GM23248 (cell line): Measurements from ENCODE around the gene PPP6R3. TPM values are rescaled to one million over a fixed set of nuclear protein-coding genes. Genes with fewer than 3 reads are reported as not detected.

Experiments
- DNase-seq: peaks from one replicate; pipeline ENCODE4 v3.0.0-alpha.2; 2015
- H2AFZ ChIP-seq: fragments of 200-600 bp; sonication (generic); 2 replicates; pipeline ENCODE4 v1.6.1; 2016; ENCODE audit warnings: antibody characterized with exemption
- H3F3A ChIP-seq: fragments of 200-600 bp; sonication (generic); 2 replicates; pipeline ENCODE4 v1.6.1; 2016; ENCODE audit warnings: mild to moderate bottlenecking, antibody characterized with exemption, mixed run types; ENCODE audit not compliant: insufficient read depth
- H3K27ac ChIP-seq: fragments of 200-600 bp; sonication (generic); 2 replicates; pipeline ENCODE4 v1.5.1; 2016; ENCODE audit warnings: mild to moderate bottlenecking
- H3K27me3 ChIP-seq: fragments of 200-600 bp; sonication (generic); replicated peaks from 2 replicates; pipeline ENCODE4 v1.6.1; 2016; ENCODE audit warnings: mild to moderate bottlenecking; ENCODE audit not compliant: insufficient read depth
- H3K36me3 ChIP-seq: fragments of 200-600 bp; sonication (generic); 2 replicates; pipeline ENCODE4 v1.6.1; 2016; ENCODE audit warnings: low read depth, mild to moderate bottlenecking
- H3K4me1 ChIP-seq: fragments of 200-600 bp; sonication (generic); 2 replicates; pipeline ENCODE4 v1.6.1; 2016; ENCODE audit warnings: mild to moderate bottlenecking; ENCODE audit not compliant: insufficient read depth
- H3K4me2 ChIP-seq: fragments of 200-600 bp; sonication (generic); one replicate; pipeline ENCODE4 v1.6.1; 2016; ENCODE audit warnings: mild to moderate bottlenecking; ENCODE audit not compliant: unreplicated experiment
- H3K4me3 ChIP-seq: fragments of 200-600 bp; sonication (generic); 2 replicates; pipeline ENCODE4 v1.5.1; 2016; ENCODE audit warnings: mild to moderate bottlenecking
- H3K79me2 ChIP-seq: fragments of 200-600 bp; sonication (generic); 2 replicates; pipeline ENCODE4 v1.6.1; 2016; ENCODE audit warnings: mild to moderate bottlenecking; ENCODE audit not compliant: insufficient read depth
- H3K9ac ChIP-seq: fragments of 200-600 bp; sonication (generic); 2 replicates; pipeline ENCODE4 v1.6.1; 2016; ENCODE audit warnings: mild to moderate bottlenecking
- H3K9me2 ChIP-seq: fragments of 200-600 bp; sonication (generic); 2 replicates; pipeline ENCODE4 v1.6.1; 2016; ENCODE audit warnings: mixed run types, mild to moderate bottlenecking, moderate library complexity; ENCODE audit not compliant: insufficient read depth
- H3K9me3 ChIP-seq: fragments of 200-600 bp; sonication (generic); one replicate; pipeline ENCODE4 v1.6.1; 2017; ENCODE audit warnings: low read depth
- H4K20me1 ChIP-seq: fragments of 200-600 bp; sonication (generic); 2 replicates; pipeline ENCODE4 v1.6.0; 2016; ENCODE audit not compliant: insufficient read depth
- EZH2 ChIP-seq: fragments of 200-600 bp; sonication (generic); IDR thresholded peaks from 2 replicates; pipeline ENCODE4 v1.6.1; 2018; ENCODE audit warnings: antibody characterized with exemption, mild to moderate bottlenecking; ENCODE audit not compliant: insufficient read depth, poor library complexity, severe bottlenecking
- EZH2phosphoT487 ChIP-seq: fragments of 200-600 bp; sonication (generic); IDR thresholded peaks from 2 replicates; pipeline ENCODE4 v1.6.1; 2018; ENCODE audit warnings: antibody characterized with exemption, moderate library complexity, mild to moderate bottlenecking, low read depth; ENCODE audit not compliant: insufficient read depth
- WGBS, 2 experiments: methylation state at CpG; one replicate each; pipeline ENCODE4 v1.1.6; 2015 to 2017; ENCODE audit warnings: low lambda C conversion rate in 2 of 2, low coverage in 1 of 2; ENCODE audit errors: missing lambda C conversion rate in 2 of 2; 5-methylcytosine and 5-hydroxymethylcytosine counted together
- in situ Hi-C: fragments of 300-500 bp; cut with MboI; formaldehyde crosslinking; loops from 2 replicates; pipeline ENCODE4 v1.15.0; 2020
- polyA plus RNA-seq: library from polyadenylated mRNA; unstranded; fragments of >200 nt; fragmentation: Nextera tagmentation; extraction: Ambion mirVana; gene quantifications from 2 replicates; pipeline ENCODE4 v1.2.1, GENCODE V29; 2016
- total RNA-seq: library from RNA; depleted of rRNA; stranded (reverse); fragments of >200 nt; shearing (Covaris generic); gene quantifications from 2 replicates; pipeline ENCODE4 v1.2.3, GENCODE V29; 2014

Gene PPP6R3
- total and polyA plus RNA-seq, 2 experiments from 2014 or later: 47.5 to 96.0 TPM

GRCh38 chr11:68651985-68652682 lies 191.6 kb downstream of the PPP6R3 start:
- WGBS, 2 experiments: 58 to 63% methylated on average over 12 to 15 of the region's 16 CpGs

GRCh38 chr11:68652683-68653156 lies 192.2 kb downstream of the PPP6R3 start:
- 60 to 66% methylated on average over 11 to 12 of the region's 12 CpGs for WGBS, 2 experiments

More at GRCh38 chr11:68651985-68652682, 191.6 kb downstream of the PPP6R3 start:
- peaks cover 1% of the 10 kb centered on the region for H3K9me3 ChIP-seq
- peaks cover 29% of the 10 kb centered on the region for H3K27me3 ChIP-seq
- H4K20me1 ChIP-seq: no peaks in the 10 kb centered on the region
- H3K9ac ChIP-seq: no peak overlapping the region
- H3K4me2 ChIP-seq: no peak overlapping the region
- H3K9me2 ChIP-seq: no peaks in the 10 kb centered on the region
- H3K4me3 ChIP-seq: no peak overlapping the region
- in situ Hi-C loops: no loop called here
- H3F3A ChIP-seq: no peaks in the 10 kb centered on the region
- no peak overlapping the region for H3K27ac ChIP-seq
- no peak for DNase-seq
- H3K36me3 ChIP-seq: no peaks in the 10 kb centered on the region
- H3K79me2 ChIP-seq: no peaks in the 10 kb centered on the region
- no peaks in the 10 kb centered on the region for H3K4me1 ChIP-seq
- H2AFZ ChIP-seq: no peak overlapping the region
- TF ChIP-seq EZH2phosphoT487 (no peak), EZH2 (no peak)

GRCh38 chr11:68653486-68654430 lies 193.2 kb downstream of the PPP6R3 start:
- Histone ChIP-seq H3K9me2 (no peaks in the 10 kb centered on the region), H3F3A (0 out of 2 replicates have a peak, but pooled peaks cover under 1% of the 10 kb centered on the region), H3K27me3 (peaks cover 18% of the 10 kb centered on the region), H4K20me1 (no peaks in the 10 kb centered on the region), H3K36me3 (no peaks in the 10 kb centered on the region), H3K4me1 (0 out of 2 replicates have a peak, but pooled peaks cover 1% of the 10 kb centered on the region), H3K4me3 (no peak overlapping the region), H3K4me2 (no peak overlapping the region), H2AFZ (no peak overlapping the region), H3K27ac (no peak overlapping the region), H3K79me2 (no peaks in the 10 kb centered on the region), H3K9ac (no peak overlapping the region), H3K9me3 (no peaks in the 10 kb centered on the region)
- TF ChIP-seq EZH2phosphoT487 (no peak), EZH2 (no peak)
- in situ Hi-C loops: no loop called here
- no peak for DNase-seq
- WGBS, 2 experiments: 60 to 63% methylated on average over 20 to 24 of the region's 24 CpGs

More at GRCh38 chr11:68652683-68653156, 192.2 kb downstream of the PPP6R3 start:
- Histone ChIP-seq H3K79me2 (no peaks in the 10 kb centered on the region), H2AFZ (no peak overlapping the region), H4K20me1 (no peaks in the 10 kb centered on the region), H3K9ac (no peak overlapping the region), H3F3A (no peaks in the 10 kb centered on the region), H3K36me3 (no peaks in the 10 kb centered on the region), H3K27me3 (peaks cover 24% of the 10 kb centered on the region), H3K4me1 (no peaks in the 10 kb centered on the region), H3K27ac (no peak overlapping the region), H3K9me3 (no peaks in the 10 kb centered on the region), H3K4me2 (no peak overlapping the region), H3K4me3 (no peak overlapping the region), H3K9me2 (no peaks in the 10 kb centered on the region)
- in situ Hi-C loops: no loop called here
- DNase-seq: no peak
- TF ChIP-seq EZH2phosphoT487: no peak
- TF ChIP-seq EZH2: no peak

- peaks cover 10% of the 10 kb centered on the region; the same call in 1 of the 2 replicates for H3K4me1 ChIP-seq
- no peaks in the 10 kb centered on the region for H3K36me3 ChIP-seq
- no peak for TF ChIP-seq EZH2
- TF ChIP-seq EZH2phosphoT487: no peak
- no peak overlapping the region for H2AFZ ChIP-seq
- H3K4me3 ChIP-seq: no peak overlapping the region
- H3K27ac ChIP-seq: no peak overlapping the region
- no peaks in the 10 kb centered on the region for H4K20me1 ChIP-seq
- no peaks in the 10 kb centered on the region for H3K9me3 ChIP-seq
- in situ Hi-C loops: no loop called here
- DNase-seq: no peak
- H3K4me2 ChIP-seq: no peak overlapping the region
- WGBS, 2 experiments: 64% methylated on average over 8 of the region's 8 CpGs
- peaks cover 8% of the 10 kb centered on the region for H3K27me3 ChIP-seq
- no peak overlapping the region for H3K9ac ChIP-seq
- H3F3A ChIP-seq: 0 out of 2 replicates have a peak, but pooled peaks cover 3% of the 10 kb centered on the region
- H3K9me2 ChIP-seq: no peaks in the 10 kb centered on the region
- H3K79me2 ChIP-seq: no peaks in the 10 kb centered on the region
Observed at GRCh38 chr11:68654978-68655377, 194.4 kb downstream of the PPP6R3 start.
